T-helper 1 cell treated with Interleukin-12 subunit alpha and Interleukin-12 subunit beta and Interleukin-4 antibody, amounts not matched to agents 30 μg/mL and 1 μg/mL, for 36 hours (primary cell): ENCODE results near the gene OMP.
"Not testable (repeated sequence)": the region's sequence is repeated elsewhere in the genome, so short reads cannot be mapped to it uniquely, and the experiment has no call there.

ENCODE experiments used
- H3K27ac Mint-ChIP-seq: one replicate; pipeline ENCODE4 v1.8.0; 2021; ENCODE audit warnings: mild to moderate bottlenecking, mixed read lengths
- H3K27me3 Mint-ChIP-seq: one replicate; pipeline ENCODE4 v1.8.0; 2021; ENCODE audit warnings: low read depth, mixed read lengths
- H3K36me3 Mint-ChIP-seq: one replicate; pipeline ENCODE4 v1.8.0; 2021; ENCODE audit warnings: low read depth, mixed read lengths
- H3K4me1 Mint-ChIP-seq: one replicate; pipeline ENCODE4 v1.8.0; 2021; ENCODE audit warnings: low read depth, mixed read lengths
- H3K4me3 Mint-ChIP-seq: one replicate; pipeline ENCODE4 v1.8.0; 2021; ENCODE audit warnings: mild to moderate bottlenecking, moderate library complexity, mixed read lengths
- H3K9me3 Mint-ChIP-seq: one replicate; pipeline ENCODE4 v1.8.0; 2021; ENCODE audit warnings: mixed read lengths

OMP gene

DNA sequence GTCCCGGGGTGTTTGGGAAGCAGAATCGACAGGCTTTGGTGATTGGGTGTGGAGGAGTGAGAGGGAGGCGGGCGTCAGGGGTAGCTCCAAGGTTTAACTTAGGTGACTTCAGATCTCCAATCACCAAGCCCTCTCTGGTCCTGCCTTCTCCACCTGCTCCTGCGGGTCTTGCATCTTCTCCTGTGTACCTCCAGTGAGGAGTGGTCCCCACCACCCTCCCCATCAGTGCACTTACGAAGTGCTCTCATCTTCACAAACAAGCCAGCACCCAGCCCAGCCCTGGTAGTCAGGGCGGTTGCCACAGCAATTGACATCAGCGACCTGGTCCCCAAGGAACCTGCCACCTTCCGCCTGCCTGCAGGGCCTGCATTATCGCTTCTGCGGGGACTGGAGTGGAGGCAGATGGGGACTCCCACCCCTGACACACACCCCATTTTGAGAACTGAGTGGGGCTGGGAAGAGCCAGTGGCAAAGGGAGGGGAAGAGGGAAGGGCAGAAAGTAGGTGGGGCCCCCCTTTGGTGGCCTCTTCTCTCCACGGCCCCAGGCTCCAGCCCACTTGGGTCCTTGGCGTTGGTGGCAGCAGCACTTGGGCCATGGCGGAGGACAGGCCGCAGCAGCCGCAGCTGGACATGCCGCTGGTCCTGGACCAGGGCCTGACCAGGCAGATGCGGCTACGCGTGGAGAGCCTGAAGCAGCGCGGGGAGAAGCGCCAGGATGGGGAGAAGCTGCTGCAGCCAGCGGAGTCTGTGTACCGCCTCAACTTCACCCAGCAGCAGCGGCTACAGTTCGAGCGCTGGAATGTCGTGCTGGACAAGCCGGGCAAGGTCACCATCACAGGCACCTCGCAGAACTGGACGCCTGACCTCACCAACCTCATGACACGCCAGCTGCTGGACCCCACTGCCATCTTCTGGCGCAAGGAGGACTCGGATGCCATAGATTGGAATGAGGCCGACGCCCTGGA, at the start of gene OMP:
Gene OMP, plus strand, starts transcription at position 595 of the 965 bp plus-strand sequence. Its CDS starts 0 bp downstream, at position 595.
- Mint-ChIP-seq H3K27ac (no peak within 1 kb of the TSS), H3K9me3 (no peaks in the 10 kb centered on the region), H3K27me3 (no peaks in the 10 kb centered on the region), H3K4me3 (no peak within 1 kb of the TSS), H3K36me3 (no peaks in the 10 kb centered on the region), H3K4me1 (no peaks in the 10 kb centered on the region)

GRCh38 chr11:77053217-77054015, 49.2 kb upstream of the OMP start:
- Mint-ChIP-seq H3K27me3 (peaks cover 3% of the 10 kb centered on the region), H3K9me3 (peaks cover 7% of the 10 kb centered on the region), H3K4me3 (no peak overlapping the region), H3K27ac (no peak overlapping the region), H3K36me3 (no peaks in the 10 kb centered on the region), H3K4me1 (no peaks in the 10 kb centered on the region)

DNA sequence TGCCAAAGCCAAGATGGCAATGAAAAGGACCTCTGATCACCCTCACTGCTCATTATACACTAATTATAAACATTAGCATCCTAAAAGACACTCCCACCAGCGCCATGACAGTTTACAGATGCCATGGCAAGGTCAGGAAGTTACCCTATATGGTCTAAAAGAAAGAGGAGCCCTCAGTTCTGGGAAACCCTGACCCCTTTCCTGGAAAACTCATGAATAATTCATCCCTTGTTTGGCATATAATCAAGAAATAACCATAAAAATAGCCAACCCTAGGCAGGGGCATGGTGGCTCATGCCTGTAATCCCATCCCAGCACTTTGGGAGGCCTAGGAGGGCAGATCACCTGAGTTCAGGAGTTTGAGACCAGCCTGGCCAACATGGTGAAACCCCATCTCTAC, 48.6 kb upstream of the OMP start:
- Mint-ChIP-seq H3K27ac (no peak overlapping the region), H3K4me1 (no peaks in the 10 kb centered on the region), H3K36me3 (no peaks in the 10 kb centered on the region), H3K9me3 (peaks cover 7% of the 10 kb centered on the region), H3K4me3 (no peak overlapping the region), H3K27me3 (peaks cover 3% of the 10 kb centered on the region)

DNA sequence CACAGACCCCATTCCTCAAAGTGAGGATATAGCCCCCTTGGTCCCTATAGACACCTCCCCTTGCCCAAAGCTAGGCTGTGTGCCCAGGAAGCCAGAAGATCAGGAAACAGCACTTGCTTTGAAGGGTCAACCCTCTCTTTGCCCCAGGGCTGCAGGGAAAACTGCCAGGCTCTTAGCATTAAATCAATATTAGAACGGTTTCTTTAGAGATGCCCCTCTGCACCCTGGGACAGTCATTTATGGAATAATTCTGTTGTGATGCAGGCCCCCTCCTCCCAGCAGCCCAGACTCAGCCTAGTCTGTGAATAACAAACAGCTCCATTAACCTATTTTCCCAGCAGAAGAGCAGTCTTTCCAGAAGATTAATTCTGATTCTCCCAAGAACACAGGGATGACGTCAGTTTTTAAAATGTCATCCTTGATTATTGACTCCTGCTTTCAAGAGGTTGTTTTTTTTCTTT, 47.5 kb upstream of the OMP start:
- no peak overlapping the region for H3K4me3 Mint-ChIP-seq
- no peaks in the 10 kb centered on the region for H3K36me3 Mint-ChIP-seq
- peaks cover 8% of the 10 kb centered on the region for H3K27me3 Mint-ChIP-seq
- no peaks in the 10 kb centered on the region for H3K4me1 Mint-ChIP-seq
- no peak overlapping the region for H3K27ac Mint-ChIP-seq
- H3K9me3 Mint-ChIP-seq: peaks cover 7% of the 10 kb centered on the region

DNA sequence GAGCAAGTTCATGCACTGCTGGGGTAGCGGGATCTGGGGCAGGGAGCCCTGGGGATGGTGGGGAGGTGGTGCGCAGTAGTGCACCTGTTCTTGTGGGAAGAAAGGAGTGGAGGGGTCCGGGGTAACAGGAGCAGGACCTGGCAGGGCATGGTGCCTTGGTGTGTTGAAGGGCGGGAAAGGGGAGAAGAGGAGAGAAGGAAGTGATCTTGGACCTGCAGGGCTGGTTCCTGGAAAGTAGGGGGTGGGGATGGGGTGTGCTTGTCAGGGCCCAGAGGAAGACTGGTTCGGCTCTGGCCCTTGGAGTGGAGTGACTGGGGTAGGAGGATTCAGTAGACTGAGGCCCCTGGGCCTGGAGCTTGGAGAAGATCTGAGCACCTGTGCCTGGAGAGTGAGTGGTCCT, 46.7 kb upstream of the OMP start:
- Mint-ChIP-seq H3K27me3 (peaks cover 14% of the 10 kb centered on the region), H3K4me1 (no peaks in the 10 kb centered on the region), H3K4me3 (no peak overlapping the region), H3K9me3 (peaks cover 7% of the 10 kb centered on the region), H3K27ac (no peak overlapping the region), H3K36me3 (no peaks in the 10 kb centered on the region)

DNA sequence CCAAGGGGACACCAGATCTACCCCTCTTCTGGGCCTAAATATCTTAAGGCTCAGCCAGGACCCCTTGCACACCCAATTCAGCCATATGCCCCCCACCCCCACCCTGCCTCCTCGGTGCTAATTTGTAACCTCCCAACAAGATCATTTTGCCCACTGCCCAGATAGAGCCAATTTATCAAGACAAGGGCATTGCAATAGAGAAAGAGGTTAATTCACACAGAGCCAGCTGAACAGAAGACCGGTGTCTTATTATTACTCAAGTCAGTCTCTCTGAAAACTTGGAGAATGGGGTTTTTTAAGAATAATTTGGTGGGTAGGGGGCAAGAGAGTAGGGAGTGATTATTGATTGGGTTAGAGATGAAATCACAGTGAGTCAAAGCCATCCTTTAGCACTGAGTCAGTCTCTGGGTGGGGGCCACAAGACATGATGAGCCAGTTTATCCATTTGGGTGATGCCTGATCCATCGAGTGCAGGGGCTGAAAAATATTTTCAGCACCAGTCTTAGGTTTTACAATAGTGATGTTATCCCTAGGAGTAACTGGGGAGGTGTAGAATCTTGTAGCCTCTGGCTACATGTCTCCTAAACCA, 45.7 kb upstream of the OMP start:
- no peak overlapping the region for H3K4me3 Mint-ChIP-seq
- peaks cover 17% of the 10 kb centered on the region for H3K27me3 Mint-ChIP-seq
- no peaks in the 10 kb centered on the region for H3K4me1 Mint-ChIP-seq
- no peaks in the 10 kb centered on the region for H3K36me3 Mint-ChIP-seq
- H3K9me3 Mint-ChIP-seq: peaks cover 7% of the 10 kb centered on the region
- H3K27ac Mint-ChIP-seq: no peak overlapping the region

GRCh38 chr11:77057938-77058474, 44.6 kb upstream of the OMP start:
- Mint-ChIP-seq H3K9me3 (peaks cover 7% of the 10 kb centered on the region), H3K27me3 (peaks cover 17% of the 10 kb centered on the region), H3K27ac (no peak overlapping the region), H3K4me3 (no peak overlapping the region), H3K36me3 (no peaks in the 10 kb centered on the region), H3K4me1 (no peaks in the 10 kb centered on the region)

- Mint-ChIP-seq H3K4me1 (no peaks in the 10 kb centered on the region), H3K27ac (no peak overlapping the region), H3K27me3 (peaks cover 23% of the 10 kb centered on the region), H3K4me3 (no peak overlapping the region), H3K36me3 (no peaks in the 10 kb centered on the region), H3K9me3 (peaks cover 7% of the 10 kb centered on the region)
Measured at GRCh38 chr11:77058900-77059299, 43.7 kb upstream of the OMP start.

GRCh38 chr11:77059806-77060205, 42.8 kb upstream of the OMP start:
- Mint-ChIP-seq H3K27ac (no peak overlapping the region), H3K4me1 (no peaks in the 10 kb centered on the region), H3K27me3 (peaks cover 26% of the 10 kb centered on the region), H3K4me3 (no peak overlapping the region), H3K36me3 (no peaks in the 10 kb centered on the region), H3K9me3 (peaks cover 7% of the 10 kb centered on the region)

GRCh38 chr11:77060234-77060633, 42.4 kb upstream of the OMP start:
- Mint-ChIP-seq H3K9me3 (peaks cover 7% of the 10 kb centered on the region), H3K27ac (no peak overlapping the region), H3K4me1 (no peaks in the 10 kb centered on the region), H3K36me3 (no peaks in the 10 kb centered on the region), H3K27me3 (peaks cover 30% of the 10 kb centered on the region), H3K4me3 (no peak overlapping the region)

DNA sequence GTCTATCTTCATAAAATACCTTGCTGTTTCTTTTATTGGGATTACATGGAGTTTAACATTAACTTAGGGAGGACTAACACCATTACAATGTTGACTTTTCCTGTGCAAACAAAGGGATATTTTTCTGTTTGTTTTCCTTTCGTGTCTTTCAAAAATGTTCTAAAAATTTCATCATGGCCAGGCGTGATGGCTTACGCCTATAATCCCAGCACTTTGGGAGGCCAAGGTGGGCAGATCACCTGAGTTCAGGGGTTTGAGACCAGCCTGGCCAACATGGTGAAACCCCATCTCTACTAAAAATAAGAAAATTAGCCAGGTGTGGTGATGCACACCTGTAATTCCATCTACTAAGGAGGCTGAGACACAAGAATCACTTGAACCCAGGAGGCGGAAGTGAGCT, 41.4 kb upstream of the OMP start:
- not testable (repeated sequence) for H3K4me1 Mint-ChIP-seq, H3K36me3 Mint-ChIP-seq, H3K27ac Mint-ChIP-seq, H3K4me3 Mint-ChIP-seq, H3K9me3 Mint-ChIP-seq
- peaks cover 37% of the 10 kb centered on the region for H3K27me3 Mint-ChIP-seq

DNA sequence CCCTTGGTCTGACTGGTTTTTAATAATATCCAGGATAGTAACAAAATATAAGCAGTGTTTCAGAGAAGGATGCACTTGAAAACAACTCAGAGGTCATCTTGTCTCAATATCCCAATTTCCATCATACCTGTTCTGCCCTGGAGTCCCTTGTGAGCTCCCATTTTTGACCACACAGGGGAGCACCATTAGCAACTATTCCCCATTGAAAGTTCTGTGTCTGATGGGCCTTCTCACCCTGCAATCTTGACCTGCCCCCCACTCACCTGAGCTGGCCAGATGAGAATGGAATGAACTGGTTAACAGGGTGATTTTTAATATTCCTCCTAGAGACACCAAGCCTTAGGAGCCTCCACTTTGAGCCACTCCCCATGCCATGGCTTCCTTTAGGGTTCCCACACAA, 39.7 kb upstream of the OMP start:
- Mint-ChIP-seq H3K9me3 (no peaks in the 10 kb centered on the region), H3K27me3 (peaks cover 37% of the 10 kb centered on the region), H3K27ac (no peak overlapping the region), H3K4me3 (no peak overlapping the region), H3K36me3 (no peaks in the 10 kb centered on the region), H3K4me1 (peaks cover 6% of the 10 kb centered on the region)

GRCh38 chr11:77063407-77063806, 39.2 kb upstream of the OMP start:
- no peak overlapping the region for H3K4me3 Mint-ChIP-seq
- no peaks in the 10 kb centered on the region for H3K36me3 Mint-ChIP-seq
- no peaks in the 10 kb centered on the region for H3K9me3 Mint-ChIP-seq
- no peak overlapping the region for H3K27ac Mint-ChIP-seq
- peaks cover 6% of the 10 kb centered on the region for H3K4me1 Mint-ChIP-seq
- H3K27me3 Mint-ChIP-seq: peaks cover 42% of the 10 kb centered on the region

DNA sequence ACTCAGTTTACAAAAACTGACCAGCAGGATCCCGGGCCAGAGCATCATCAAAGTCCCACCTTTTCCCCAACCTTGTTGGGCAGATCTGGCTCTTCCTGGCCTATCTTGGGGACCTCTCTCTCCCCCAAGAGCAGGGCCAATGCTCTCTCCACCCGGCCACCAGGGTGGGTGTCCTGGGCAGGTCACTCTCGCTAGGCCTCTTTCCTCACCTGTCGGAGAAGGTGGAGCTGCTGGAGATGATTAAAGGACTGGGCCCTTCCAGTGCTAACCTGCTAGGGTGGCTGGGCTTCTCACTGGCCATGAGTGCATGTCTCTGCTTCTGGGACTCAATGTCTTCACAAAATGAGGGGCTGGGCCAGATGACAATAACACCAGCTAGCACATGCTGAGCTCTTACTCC, 38.8 kb upstream of the OMP start:
- Mint-ChIP-seq H3K4me3 (no peak overlapping the region), H3K9me3 (no peaks in the 10 kb centered on the region), H3K4me1 (peaks cover 6% of the 10 kb centered on the region), H3K36me3 (no peaks in the 10 kb centered on the region), H3K27me3 (peaks cover 43% of the 10 kb centered on the region), H3K27ac (no peak overlapping the region)
